OCI-LY3 (cell line): ENCODE results near the gene CTRL.

ENCODE experiments used
- EZH2phosphoT487 ChIP-seq: fragments of 200-600 bp; shearing (Covaris generic); IDR thresholded peaks from 2 replicates; pipeline ENCODE4 v1.6.1; 2018; ENCODE audit warnings: antibody characterized with exemption, mixed run types, low read depth
- TF ChIP-seq, protein P1 (sequence below): fragments of 200-600, 300-600 bp; sonication (generic); IDR thresholded peaks from 2 replicates; pipeline ENCODE4 v1.5.1; 2014; ENCODE audit warnings: antibody characterized with exemption, low read length, low read depth

DNA sequence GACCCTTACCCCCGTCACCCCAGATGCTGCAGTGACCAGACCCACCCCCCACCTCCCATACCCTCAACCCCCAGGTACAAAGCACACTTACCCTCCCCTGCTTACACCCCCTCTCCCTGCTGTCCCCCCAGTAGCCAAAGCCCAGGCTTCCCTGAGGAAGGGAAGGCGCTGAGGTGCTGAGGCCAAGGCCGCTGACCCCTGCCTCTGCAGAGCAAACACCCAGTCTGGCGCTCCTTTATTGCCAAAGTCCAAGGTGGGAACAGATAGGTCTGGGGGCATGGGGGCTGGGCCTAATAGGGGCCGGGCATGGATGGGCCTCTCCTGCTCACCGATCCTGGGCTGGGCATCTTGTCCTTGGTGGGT, 11.6 kb upstream of the CTRL start:
- TF ChIP-seq, protein P1, sequence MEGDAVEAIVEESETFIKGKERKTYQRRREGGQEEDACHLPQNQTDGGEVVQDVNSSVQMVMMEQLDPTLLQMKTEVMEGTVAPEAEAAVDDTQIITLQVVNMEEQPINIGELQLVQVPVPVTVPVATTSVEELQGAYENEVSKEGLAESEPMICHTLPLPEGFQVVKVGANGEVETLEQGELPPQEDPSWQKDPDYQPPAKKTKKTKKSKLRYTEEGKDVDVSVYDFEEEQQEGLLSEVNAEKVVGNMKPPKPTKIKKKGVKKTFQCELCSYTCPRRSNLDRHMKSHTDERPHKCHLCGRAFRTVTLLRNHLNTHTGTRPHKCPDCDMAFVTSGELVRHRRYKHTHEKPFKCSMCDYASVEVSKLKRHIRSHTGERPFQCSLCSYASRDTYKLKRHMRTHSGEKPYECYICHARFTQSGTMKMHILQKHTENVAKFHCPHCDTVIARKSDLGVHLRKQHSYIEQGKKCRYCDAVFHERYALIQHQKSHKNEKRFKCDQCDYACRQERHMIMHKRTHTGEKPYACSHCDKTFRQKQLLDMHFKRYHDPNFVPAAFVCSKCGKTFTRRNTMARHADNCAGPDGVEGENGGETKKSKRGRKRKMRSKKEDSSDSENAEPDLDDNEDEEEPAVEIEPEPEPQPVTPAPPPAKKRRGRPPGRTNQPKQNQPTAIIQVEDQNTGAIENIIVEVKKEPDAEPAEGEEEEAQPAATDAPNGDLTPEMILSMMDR: no peak
- no peak for TF ChIP-seq EZH2phosphoT487
